K562 (cell line): ENCODE results near the gene SAMD8. TPM values are rescaled to one million over a fixed set of nuclear protein-coding genes. Genes with fewer than 3 reads are reported as not detected.
A peak's percentile ranks its signal among the peaks of the same experiment; 100 is the strongest.

Experiments
- CBX3 ChIP-seq, 2 experiments: IDR thresholded peaks; 1 replicate in 1 of 2; 2 replicates in 1 of 2; pipeline ENCODE4 v1.6.1; 2012; ENCODE audit warnings: inconsistent platforms in 2 of 2, low read length in 2 of 2, borderline replicate concordance in 1 of 2, control low read depth in 1 of 2
- CCAR2 ChIP-seq: fragments of 200-400 bp; formaldehyde crosslinking; IDR thresholded peaks from 2 replicates; pipeline ENCODE4 v1.6.1; 2017; ENCODE audit warnings: mild to moderate bottlenecking, low read depth, low read length
- CEBPG ChIP-seq, 3 experiments: fragments of 200-800 bp in 1 of 3; sonication (Bioruptor generic) in 1 of 3; sonication (generic) in 1 of 3; formaldehyde crosslinking in 1 of 3; IDR thresholded peaks in 2 of 3; conservative IDR thresholded peaks in 1 of 3; 2 replicates each; pipeline versions ENCODE4 v1.6.1 to v1.8.0; 2016 to 2022; ENCODE audit warnings: missing compliant biosample characterization in 2 of 3, missing genetic modification characterization in 2 of 3, mild to moderate bottlenecking in 1 of 3, missing genetic modification reagents in 1 of 3
- FOXA3 ChIP-seq, 2 experiments: fragments of 450-650 bp in 1 of 2; sonication (generic) in 1 of 2; formaldehyde crosslinking; IDR thresholded peaks in 1 of 2; conservative IDR thresholded peaks in 1 of 2; 2 replicates each; pipeline versions ENCODE4 v1.4.0 to v1.8.0; 2020 to 2022; ENCODE audit warnings: mild to moderate bottlenecking in 2 of 2, missing genetic modification reagents in 1 of 2
- HEY1 ChIP-seq: fragments of 250-450 bp; sonication (Bioruptor Pico); IDR thresholded peaks from 2 replicates; pipeline ENCODE4 v1.5.0; 2020; ENCODE audit warnings: mild to moderate bottlenecking, moderate library complexity, borderline replicate concordance
- ILF3 ChIP-seq: fragments of 450-650 bp; IDR thresholded peaks from 2 replicates; pipeline ENCODE4 v1.6.1; 2018; ENCODE audit warnings: antibody characterized with exemption, mild to moderate bottlenecking, moderate library complexity, borderline replicate concordance
- KAT2B ChIP-seq: IDR thresholded peaks from one replicate; pipeline ENCODE4 v1.6.1; 2012; ENCODE audit warnings: low read depth, mild to moderate bottlenecking, control low read depth, inconsistent platforms, low read length, moderate library complexity
- KHSRP ChIP-seq: fragments of 450-650 bp; IDR thresholded peaks from 2 replicates; pipeline ENCODE4 v1.6.1; 2017
- KLF13 ChIP-seq: fragments of 450-650 bp; IDR thresholded peaks from 2 replicates; pipeline ENCODE4 v1.6.1; 2016; ENCODE audit warnings: missing genetic modification characterization, low read depth, mild to moderate bottlenecking, missing compliant biosample characterization, moderate library complexity, borderline replicate concordance
- LEF1 ChIP-seq: fragments of 450-650 bp; IDR thresholded peaks from 2 replicates; pipeline ENCODE4 v1.6.1; 2016; ENCODE audit warnings: mild to moderate bottlenecking
- YBX1 ChIP-seq: fragments of 450-650 bp; IDR thresholded peaks from 2 replicates; pipeline ENCODE4 v1.7.1; 2016; ENCODE audit warnings: mild to moderate bottlenecking
- ZNF143 ChIP-seq: sonication (generic); formaldehyde crosslinking; IDR thresholded peaks from 2 replicates; pipeline ENCODE4 v1.9.0; 2022; ENCODE audit warnings: mild to moderate bottlenecking, missing genetic modification reagents
- ZNF165 ChIP-seq: fragments of 250-450 bp; sonication (Bioruptor Pico); IDR thresholded peaks from 2 replicates; pipeline ENCODE4 v1.4.0; 2020; ENCODE audit warnings: borderline replicate concordance
- ZNF232 ChIP-seq: sonication (generic); formaldehyde crosslinking; IDR thresholded peaks from 2 replicates; pipeline ENCODE4 v1.8.0; 2022; ENCODE audit warnings: mild to moderate bottlenecking, missing genetic modification reagents
- polyA plus RNA-seq, 8 experiments: library from polyadenylated mRNA; depleted of rRNA in 4 of 8; stranded (reverse) in 5 of 8; unstranded in 3 of 8; fragments of >200 nt; fragmentation: Nextera tagmentation in 2 of 8; fragmentation: Illumina TruSeq in 1 of 8; extraction: Ambion mirVana in 2 of 8; extraction: Trizol in 1 of 8; gene quantifications; 2 replicates each; pipeline versions ENCODE4 v1.2.1 to v1.2.3, GENCODE V29; 2011 to 2014; ENCODE audit warnings: inconsistent platforms in 1 of 8, missing spikeins in 1 of 8
- total RNA-seq, 7 experiments: library from RNA; depleted of rRNA in 6 of 7; stranded (reverse); fragments of >200 nt in 6 of 7; fragmentation: Illumina TruSeq in 2 of 7; extraction: Trizol in 2 of 7; gene quantifications; 2 replicates each; pipeline versions ENCODE4 v1.2.1 to v1.2.3, GENCODE V29; 2011 to 2021; ENCODE audit warnings: low replicate concordance in 1 of 7
- TF ChIP-seq, protein P1 (sequence below): fragments of 450-650 bp; IDR thresholded peaks from 2 replicates; pipeline ENCODE4 v1.6.1; 2016; ENCODE audit warnings: mild to moderate bottlenecking, moderate library complexity

SAMD8 gene
- total and polyA plus RNA-seq, 9 of the 15 experiments (the other 6 are each of a cell fraction or from before 2014, with no cell fraction given) = 2.7 to 16.1 (median 6.2) TPM

DNA sequence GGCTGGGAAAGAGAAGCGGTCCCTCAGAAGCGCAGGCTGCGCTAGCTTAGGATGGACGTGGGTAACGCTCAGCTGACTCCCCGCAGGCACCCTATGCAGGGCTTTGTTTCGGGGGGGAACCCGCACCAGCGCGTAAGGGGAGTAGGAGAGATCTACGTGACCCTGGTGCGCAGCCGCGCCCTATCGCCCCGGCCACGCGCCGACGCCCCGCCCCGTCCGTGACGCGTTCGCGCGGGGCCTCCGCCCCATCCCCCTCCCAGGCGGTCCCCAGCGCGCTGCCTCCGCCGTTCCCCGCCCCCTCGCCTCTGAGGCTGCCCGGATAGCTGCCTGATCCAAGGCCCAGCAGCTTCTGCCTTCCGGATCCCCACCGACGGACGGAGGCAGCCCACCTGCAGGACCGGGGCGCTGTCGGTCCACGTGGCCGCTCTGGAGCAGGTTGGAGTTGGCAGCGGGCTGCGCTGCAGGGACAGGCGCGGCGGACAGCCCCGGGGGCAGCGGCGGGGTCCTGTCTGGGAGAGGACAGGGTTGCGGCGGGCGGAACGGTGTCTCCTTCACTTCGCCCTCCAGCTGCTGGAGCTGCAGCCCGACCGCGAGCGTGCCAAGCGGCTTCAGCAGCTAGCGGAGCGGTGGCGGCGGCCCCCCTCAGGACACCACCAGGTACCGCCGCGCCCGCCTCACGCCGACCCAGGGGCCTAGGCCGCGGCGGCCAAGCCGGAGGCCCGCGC, 99.0 kb downstream of the SAMD8 start, which contains the start of gene VDAC2 (continued):
- TF ChIP-seq, protein P1, sequence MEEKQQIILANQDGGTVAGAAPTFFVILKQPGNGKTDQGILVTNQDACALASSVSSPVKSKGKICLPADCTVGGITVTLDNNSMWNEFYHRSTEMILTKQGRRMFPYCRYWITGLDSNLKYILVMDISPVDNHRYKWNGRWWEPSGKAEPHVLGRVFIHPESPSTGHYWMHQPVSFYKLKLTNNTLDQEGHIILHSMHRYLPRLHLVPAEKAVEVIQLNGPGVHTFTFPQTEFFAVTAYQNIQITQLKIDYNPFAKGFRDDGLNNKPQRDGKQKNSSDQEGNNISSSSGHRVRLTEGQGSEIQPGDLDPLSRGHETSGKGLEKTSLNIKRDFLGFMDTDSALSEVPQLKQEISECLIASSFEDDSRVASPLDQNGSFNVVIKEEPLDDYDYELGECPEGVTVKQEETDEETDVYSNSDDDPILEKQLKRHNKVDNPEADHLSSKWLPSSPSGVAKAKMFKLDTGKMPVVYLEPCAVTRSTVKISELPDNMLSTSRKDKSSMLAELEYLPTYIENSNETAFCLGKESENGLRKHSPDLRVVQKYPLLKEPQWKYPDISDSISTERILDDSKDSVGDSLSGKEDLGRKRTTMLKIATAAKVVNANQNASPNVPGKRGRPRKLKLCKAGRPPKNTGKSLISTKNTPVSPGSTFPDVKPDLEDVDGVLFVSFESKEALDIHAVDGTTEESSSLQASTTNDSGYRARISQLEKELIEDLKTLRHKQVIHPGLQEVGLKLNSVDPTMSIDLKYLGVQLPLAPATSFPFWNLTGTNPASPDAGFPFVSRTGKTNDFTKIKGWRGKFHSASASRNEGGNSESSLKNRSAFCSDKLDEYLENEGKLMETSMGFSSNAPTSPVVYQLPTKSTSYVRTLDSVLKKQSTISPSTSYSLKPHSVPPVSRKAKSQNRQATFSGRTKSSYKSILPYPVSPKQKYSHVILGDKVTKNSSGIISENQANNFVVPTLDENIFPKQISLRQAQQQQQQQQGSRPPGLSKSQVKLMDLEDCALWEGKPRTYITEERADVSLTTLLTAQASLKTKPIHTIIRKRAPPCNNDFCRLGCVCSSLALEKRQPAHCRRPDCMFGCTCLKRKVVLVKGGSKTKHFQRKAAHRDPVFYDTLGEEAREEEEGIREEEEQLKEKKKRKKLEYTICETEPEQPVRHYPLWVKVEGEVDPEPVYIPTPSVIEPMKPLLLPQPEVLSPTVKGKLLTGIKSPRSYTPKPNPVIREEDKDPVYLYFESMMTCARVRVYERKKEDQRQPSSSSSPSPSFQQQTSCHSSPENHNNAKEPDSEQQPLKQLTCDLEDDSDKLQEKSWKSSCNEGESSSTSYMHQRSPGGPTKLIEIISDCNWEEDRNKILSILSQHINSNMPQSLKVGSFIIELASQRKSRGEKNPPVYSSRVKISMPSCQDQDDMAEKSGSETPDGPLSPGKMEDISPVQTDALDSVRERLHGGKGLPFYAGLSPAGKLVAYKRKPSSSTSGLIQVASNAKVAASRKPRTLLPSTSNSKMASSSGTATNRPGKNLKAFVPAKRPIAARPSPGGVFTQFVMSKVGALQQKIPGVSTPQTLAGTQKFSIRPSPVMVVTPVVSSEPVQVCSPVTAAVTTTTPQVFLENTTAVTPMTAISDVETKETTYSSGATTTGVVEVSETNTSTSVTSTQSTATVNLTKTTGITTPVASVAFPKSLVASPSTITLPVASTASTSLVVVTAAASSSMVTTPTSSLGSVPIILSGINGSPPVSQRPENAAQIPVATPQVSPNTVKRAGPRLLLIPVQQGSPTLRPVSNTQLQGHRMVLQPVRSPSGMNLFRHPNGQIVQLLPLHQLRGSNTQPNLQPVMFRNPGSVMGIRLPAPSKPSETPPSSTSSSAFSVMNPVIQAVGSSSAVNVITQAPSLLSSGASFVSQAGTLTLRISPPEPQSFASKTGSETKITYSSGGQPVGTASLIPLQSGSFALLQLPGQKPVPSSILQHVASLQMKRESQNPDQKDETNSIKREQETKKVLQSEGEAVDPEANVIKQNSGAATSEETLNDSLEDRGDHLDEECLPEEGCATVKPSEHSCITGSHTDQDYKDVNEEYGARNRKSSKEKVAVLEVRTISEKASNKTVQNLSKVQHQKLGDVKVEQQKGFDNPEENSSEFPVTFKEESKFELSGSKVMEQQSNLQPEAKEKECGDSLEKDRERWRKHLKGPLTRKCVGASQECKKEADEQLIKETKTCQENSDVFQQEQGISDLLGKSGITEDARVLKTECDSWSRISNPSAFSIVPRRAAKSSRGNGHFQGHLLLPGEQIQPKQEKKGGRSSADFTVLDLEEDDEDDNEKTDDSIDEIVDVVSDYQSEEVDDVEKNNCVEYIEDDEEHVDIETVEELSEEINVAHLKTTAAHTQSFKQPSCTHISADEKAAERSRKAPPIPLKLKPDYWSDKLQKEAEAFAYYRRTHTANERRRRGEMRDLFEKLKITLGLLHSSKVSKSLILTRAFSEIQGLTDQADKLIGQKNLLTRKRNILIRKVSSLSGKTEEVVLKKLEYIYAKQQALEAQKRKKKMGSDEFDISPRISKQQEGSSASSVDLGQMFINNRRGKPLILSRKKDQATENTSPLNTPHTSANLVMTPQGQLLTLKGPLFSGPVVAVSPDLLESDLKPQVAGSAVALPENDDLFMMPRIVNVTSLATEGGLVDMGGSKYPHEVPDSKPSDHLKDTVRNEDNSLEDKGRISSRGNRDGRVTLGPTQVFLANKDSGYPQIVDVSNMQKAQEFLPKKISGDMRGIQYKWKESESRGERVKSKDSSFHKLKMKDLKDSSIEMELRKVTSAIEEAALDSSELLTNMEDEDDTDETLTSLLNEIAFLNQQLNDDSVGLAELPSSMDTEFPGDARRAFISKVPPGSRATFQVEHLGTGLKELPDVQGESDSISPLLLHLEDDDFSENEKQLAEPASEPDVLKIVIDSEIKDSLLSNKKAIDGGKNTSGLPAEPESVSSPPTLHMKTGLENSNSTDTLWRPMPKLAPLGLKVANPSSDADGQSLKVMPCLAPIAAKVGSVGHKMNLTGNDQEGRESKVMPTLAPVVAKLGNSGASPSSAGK = no peak
- TF ChIP-seq KAT2B (no peak), ZNF165 (CRISPR knock-in tag) (no peak), KHSRP (no peak), FOXA3 (CRISPR knock-in tag; conservative IDR thresholded peaks at IDR 0.05 in 1 of 2, IDR thresholded peaks at IDR 0.05 in 1 of 2) (peak in 1 of 2 experiments; percentile 82; a peak in 1 of 4 replicates), CCAR2 (no peak), LEF1 (peak; percentile 28; the same call in 1 of the 2 replicates), CEBPG (CRISPR knock-in tag; IDR thresholded peaks at IDR 0.05) (no peak; the same call in 1 of the 2 replicates), CEBPG (tag; conservative IDR thresholded peaks at IDR 0.05 in 1 of 2, IDR thresholded peaks at IDR 0.05 in 1 of 2) (no peak), ILF3 (peak; percentile 73; the same call in 1 of the 2 replicates), CBX3 (IDR thresholded peaks at IDR 0.05; ENCODE audit: borderline replicate concordance in 1 of 2, low read length in 2 of 2) (peak in 1 of 2 experiments; percentile 13; a peak in 1 of 3 replicates), KLF13 (tag) (peak; percentile 94), ZNF143 (CRISPR knock-in tag) (peak; percentile 42; the same call in 1 of the 2 replicates), HEY1 (CRISPR knock-in tag) (no peak), ZNF232 (CRISPR knock-in tag) (0 out of 2 replicates have a peak, but pooled peaks have one; percentile 26), YBX1 (no peak)
